NK-92 treated with Interleukin-12 subunit alpha and Interleukin-12 subunit beta, amount 100 ng/mL, for 24 hours (cell line): ENCODE measurements around the gene USP20.

Source experiments
- DNase-seq: peaks from one replicate; lab custom pipeline; 2025; lab: John Stamatoyannopoulos, UW

USP20 gene

DNA sequence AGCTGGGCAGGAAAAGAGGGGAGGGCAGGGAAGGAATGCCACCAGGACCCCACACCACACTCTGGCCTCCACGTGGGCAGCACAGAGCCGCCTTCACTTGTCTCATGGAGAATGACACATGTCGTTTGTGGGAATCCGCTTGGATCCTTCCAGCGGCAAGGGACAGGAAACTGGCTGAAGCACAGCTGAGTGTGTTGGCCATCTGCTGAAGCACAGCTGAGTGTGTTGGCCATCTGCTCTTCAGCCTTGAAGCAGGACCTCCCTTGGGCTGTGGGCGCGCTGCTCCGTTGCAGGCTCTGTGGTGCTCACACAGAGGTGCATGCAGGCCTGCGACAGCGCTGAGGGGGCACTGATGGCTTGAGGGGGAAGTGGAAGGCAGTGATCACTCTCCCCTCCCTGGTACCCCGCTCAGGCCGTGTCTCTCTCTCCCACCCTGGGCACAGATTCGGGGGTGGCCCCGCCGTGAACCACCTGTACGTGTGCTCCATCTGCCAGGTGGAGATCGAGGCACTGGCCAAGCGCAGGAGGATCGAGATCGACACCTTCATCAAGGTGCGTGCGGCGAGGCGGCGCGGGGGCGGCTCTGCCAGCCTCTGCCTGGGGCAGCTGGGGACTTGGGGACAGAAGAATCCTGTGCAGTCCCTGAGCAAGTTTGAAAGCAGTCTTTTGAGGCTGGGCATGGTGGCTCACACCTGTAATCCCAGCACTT lies 40.6 kb downstream of the USP20 start:
- DNase-seq: no peak

- DNase-seq: peak; percentile 27
These were observed 41.6 kb downstream of the USP20 start for GRCh38 chr9:129876815-129877214.

DNA sequence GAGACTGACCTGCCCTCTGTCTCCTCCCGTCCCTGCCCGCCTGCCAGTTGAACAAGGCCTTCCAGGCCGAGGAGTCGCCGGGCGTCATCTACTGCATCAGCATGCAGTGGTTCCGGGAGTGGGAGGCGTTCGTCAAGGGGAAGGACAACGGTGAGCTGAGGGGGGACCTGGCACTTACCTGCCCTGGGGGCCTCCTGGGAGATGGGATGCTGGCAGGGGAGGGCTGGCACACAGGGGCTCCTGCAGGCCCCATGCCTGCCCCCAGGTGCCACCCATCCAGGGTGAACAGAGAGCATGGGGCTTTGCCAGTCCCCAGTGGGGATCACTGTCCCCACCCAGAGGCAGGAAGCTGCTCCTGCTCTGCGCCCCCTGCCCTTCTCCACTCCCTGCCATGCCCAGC lies 43.0 kb downstream of the USP20 start:
- DNase-seq: no peak

GRCh38 chr9:129879103-129879699 lies 43.9 kb downstream of the USP20 start:
- DNase-seq: no peak

DNA sequence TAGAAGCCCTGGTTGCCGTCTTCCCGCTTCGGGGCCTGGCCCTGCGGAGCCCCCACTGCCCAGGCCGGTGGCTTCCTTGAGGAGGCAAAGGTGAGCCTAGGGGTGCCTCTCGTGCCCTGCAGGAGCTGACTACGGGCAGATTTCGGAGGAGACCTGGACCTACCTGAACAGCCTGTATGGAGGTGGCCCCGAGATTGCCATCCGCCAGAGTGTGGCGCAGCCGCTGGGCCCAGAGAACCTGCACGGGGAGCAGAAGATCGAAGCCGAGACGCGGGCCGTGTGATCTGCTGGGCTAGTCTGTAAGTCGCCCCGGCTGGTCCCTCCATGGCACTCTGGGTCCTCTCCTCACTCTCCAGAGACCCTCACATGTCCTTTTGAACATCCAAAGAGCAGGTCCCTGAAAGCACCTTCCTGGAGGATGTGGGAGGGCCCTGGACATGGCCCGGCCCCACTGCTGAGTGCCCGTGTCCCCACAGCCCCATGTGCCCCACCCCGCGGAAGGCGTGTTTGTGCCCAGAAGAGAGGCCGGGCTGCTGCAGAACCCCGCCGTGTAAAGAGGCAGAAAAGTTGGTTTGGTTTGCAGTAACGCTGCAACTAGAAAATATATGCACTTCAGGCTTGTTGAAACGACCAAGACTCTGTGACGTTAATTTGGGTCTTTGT lies 44.9 kb downstream of the USP20 start:
- DNase-seq: no peak

- DNase-seq: no peak
These were observed 45.6 kb downstream of the USP20 start for GRCh38 chr9:129880654-129881546.

DNA sequence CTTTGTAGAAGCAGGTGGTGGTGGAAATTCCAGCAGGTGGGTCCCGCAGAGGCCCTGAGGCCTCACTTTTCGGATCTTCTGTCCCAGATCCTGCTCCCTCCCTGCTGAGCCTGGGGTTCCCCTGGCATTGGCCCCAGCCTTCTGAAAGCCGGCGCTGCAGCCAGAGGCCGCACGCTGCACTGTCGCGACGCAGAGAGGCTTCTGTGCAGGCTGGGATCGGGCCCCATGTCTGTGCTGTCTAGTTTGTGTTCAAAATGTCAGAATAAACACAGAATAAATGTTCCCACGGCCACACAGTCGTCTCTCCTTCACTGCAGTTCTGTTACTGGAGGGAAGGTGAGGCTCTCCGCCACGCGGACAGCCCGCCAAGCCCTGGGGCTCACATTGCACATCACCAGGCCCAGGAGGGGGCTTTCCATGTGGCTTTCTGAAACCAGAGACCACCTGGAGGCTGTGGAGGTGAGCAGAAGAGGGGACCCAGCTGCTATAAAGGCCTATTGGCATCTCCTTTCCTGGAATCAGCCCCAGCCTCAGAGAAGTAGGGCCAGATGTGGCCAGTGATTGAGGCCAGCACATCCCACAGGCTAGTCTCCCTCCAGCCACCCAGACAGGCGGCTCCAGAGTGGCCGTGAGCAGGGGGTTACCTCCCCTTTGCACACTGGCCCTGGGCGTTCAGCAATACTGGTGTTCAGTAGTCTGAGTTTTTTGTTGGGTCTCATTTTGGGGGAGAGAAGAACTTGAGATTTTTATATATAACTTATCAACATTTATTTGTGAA lies 46.5 kb downstream of the USP20 start:
- DNase-seq: no peak

- peak; percentile 90 for DNase-seq
These were observed 49.2 kb downstream of the USP20 start for GRCh38 chr9:129884220-129885017.

DNA sequence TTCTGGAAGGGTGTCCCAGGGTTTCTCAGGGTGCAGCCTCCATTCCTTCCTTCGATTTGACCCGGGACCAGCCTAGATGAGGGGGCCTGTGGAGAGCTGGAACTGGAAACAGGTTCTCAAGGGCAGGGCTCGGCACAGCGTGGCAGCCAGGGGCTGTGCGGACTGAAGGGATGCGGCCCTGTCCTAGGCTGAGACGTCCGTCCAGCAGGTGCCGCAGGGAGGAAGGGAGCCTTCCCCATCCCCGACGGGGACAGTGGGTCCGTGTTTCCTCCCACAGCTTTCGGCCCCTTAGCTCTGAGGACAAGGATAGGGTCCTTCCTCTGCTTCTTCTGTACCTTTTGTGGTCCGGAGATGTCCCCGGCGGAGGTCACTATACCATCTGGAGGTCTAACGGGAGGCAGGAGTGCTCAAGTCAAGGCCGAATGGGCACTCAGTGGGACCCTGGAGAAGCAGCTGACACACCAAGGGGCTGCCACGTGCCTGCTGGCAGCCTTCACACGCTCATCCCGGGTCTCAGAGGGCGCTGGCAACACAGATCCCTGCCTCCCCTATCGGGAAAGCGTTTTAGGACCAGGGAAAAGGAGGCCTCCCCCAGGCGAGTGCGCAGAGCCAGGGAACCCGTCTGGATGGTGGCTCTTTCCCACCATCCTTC lies 49.9 kb downstream of the USP20 start:
- DNase-seq: peak; percentile 53

DNA sequence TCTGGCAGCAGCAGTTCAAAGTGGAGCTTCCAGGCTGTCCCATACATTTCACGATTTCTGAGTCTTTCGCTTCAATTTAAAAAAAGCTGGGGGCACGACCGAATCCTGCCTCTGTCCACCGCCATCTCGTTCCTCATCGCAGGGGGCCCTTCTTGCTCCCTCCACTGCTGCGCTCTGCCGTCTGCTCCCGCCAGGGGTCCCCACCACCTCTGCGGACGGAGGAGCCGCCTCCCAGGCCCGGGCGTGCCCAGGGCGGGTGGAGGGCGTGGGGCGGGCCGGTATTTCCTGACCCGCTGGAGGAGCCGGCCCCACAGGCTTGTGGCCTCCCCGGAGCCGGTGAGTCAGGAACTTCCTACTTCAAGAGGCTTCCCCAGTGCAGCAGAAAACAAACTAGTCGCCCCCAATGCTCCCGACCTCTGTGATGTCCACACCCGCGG lies 50.4 kb downstream of the USP20 start:
- DNase-seq: peak; percentile 88

DNA sequence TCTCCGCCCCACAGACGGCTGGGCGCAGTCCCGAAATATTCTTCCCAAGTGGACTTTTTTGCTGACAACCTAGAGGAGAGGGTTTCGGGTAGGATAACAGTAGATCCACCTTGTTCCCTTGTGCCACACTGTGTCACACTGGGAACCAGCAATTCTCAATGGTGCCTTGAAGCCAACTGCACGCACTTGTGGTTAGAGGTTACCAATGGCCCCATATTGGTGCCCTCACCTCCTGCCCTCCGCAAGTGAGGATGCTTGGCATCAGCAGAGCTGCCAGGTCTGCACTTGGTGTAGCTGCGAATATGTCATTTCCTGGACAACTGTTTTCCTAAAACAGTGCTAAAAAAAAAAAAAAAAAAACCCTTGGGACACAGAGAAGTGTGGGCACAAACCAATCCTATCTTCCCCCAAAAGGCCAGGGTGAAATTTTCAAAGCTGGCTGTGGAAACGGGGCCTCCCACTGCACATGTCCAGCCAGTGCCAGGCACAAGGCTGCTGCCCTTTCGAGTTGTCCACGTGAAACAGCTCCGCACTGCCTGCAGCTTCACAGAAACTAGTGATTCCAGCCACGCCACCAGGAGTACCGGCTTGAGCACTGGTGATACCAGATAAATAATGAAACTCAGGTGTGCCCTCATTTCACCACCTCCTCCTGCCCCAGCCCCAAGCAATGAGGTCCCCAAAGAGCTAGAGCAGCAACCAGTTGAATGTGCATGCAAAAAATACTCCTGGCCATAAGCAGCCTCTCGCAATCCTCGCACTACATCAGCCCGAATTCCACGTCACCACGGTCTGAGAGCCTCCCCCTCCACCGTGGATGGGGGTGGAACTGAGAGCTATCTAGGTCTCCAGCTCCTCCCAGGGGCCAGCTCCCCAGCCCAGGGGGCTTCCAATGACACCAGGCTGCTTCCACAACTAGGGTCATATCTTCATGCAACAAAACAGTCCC lies 51.2 kb downstream of the USP20 start:
- DNase-seq: peak; percentile 56

- DNase-seq: peak; percentile 26
These were observed 52.4 kb downstream of the USP20 start for GRCh38 chr9:129887334-129888292.

- peak; percentile 93 for DNase-seq
These were observed 53.2 kb downstream of the USP20 start for GRCh38 chr9:129888293-129889121.

GRCh38 chr9:129889122-129889940 lies 54.1 kb downstream of the USP20 start:
- DNase-seq: no peak

DNA sequence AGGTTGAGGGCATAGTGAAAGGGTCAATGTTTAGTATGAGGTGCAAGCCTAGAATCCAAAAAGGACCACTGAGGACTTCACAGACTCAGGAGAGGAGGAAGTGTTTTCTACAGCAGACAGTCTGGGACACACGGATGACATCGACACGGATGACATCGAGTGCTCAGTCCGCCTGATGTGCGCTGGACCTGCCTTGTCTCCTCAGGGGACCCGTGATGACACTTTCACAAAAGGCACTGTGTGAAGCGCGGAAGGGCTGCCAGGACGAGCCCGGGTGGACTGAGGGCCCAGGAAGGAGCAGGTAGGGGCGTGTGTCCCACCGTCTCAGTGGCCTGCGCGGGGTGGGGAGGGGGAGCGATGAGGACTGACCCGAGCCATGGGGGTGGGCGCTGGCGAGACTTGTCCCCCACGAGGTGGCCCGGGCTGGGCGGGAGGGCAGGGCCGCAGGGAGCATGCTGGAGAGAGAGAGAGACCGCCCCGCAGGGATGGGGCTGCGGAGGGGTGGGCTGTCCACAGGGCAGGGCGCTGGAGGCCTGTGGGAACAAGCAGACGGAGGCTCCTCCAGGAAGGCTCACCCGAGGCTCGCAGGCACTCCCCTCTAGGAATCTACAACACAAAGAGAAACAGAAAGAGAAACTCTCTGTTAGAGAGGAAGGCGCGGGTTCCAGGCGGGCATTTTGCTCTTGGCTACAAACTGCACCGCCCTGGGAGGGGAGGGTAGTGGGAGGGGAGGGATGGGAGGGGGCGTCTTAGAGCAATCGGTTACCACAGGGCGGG lies 54.9 kb downstream of the USP20 start:
- no peak for DNase-seq
